ENCODE measurements around the gene SNAI3. TPM values are rescaled to one million over a fixed set of nuclear protein-coding genes. Genes with fewer than 3 reads are reported as not detected.

Gene SNAI3
- total and polyA plus RNA-seq, 9 of the 15 experiments (the other 6 are each of a cell fraction or from before 2014, with no cell fraction given): 0.04 to 4.1 (median 0.80) TPM; not detected in 1

GRCh38 chr16:88732172-88732960, 46.1 kb upstream of the SNAI3 start (continued):
- TF ChIP-seq PBX2 (CRISPR knock-in tag; IDR thresholded peaks at IDR 0.05; ENCODE audit: low read depth): no peak
- no peak for TF ChIP-seq PBX2 (tag; conservative IDR thresholded peaks at IDR 0.05; ENCODE audit: low read depth)
- no peak for TF ChIP-seq ZMIZ1 (IDR thresholded peaks at IDR 0.05; ENCODE audit: low read depth in 2 of 2, low read length in 2 of 2)

All from K562 (cell line).